CD4-positive, alpha-beta T cell treated with Interleukin-6 at 100 ng/mL for 8 hours (primary cell): ENCODE results near the gene APOL2.
"Not testable (repeated sequence)": the region's sequence is repeated elsewhere in the genome, so short reads cannot be mapped to it uniquely, and the experiment has no call there.

ENCODE experiments used
- DNase-seq: peaks from one replicate; pipeline ENCODE4 v3.0.0-alpha.2; 2020; ENCODE audit warnings: mixed read lengths, low spot score

APOL2 gene, protein sequence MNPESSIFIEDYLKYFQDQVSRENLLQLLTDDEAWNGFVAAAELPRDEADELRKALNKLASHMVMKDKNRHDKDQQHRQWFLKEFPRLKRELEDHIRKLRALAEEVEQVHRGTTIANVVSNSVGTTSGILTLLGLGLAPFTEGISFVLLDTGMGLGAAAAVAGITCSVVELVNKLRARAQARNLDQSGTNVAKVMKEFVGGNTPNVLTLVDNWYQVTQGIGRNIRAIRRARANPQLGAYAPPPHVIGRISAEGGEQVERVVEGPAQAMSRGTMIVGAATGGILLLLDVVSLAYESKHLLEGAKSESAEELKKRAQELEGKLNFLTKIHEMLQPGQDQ

DNA sequence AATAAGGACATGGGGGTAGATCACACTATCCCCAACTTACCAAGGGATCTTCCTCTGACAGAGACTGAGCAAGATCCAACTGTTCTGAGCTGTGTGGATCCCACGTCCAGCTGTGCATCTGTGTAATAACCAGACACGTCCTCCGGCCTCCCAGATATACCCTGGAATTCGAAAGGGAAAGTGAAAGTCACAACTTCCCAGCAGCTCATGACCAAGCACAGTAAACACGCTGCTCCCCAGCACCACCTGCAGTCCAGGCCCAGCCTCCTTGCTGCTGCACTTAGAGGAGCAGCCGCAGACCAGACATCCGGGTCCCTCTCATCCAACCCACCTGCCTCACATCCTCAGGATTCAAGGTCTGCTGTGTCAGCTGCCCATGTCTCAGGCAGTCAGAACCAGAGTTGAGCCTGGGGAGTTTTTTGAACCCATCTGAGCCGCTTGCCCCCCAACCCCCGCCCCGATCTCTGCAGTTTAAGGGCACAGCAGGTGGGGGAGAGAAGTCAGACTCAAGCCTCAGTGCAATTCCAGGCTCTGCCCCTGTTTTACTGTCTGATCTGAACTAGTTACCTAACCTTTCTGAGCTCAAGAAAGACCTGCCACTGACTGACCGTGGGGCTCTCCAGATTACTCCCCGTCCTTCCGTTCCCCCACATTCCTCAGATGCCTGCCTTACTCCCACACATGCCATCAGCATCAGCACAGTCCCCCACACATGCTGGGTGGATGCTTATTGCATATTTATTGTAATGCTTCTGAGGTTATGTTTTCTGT, at the start of gene APOL2:
Gene APOL2 (minus strand): TSS at position 127 of the 771 bp plus-strand sequence. CDS start 6,365 bp downstream, outside the sequence.
- DNase-seq, result peak; percentile 88

DNA sequence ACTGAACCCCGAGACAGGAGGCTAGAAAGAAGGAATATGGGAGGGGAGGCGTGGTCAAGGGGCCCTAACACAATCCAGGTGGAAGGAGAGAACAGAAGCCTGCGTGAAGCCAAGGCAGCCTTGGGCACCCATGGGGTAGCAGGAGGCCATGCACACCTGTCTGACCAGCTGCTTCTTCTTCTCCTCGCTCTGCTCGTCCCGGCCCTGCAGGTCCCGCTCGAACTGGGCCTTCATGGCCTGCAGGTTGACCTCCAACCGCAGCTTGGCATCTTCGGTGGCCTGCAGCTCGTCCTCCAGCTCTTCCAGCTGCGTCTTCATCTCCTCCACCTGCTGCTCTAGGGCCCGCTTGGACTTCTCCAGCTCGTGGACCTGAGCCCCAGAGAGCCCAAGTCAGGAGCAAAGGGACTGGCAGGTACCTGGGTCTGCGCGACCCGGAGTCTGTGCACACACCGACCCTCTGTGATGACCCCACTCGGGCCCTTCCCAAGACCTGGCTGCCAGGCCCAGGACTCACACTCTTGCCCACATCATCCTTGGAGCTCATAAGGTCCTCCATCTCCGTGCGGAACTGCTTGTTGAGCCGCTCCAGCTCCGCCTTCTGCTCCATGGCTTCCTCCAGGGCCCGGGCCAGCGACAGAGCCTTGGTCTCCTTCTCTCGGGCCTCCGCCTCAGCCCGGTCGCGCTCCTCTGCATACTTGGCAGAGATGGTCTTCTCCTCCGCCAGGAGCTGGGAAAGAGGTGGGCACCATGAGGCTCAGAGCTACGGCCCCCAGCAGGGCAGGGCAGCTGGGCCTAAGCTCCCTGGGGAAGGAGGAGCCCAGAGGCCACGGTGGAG, 49.5 kb upstream of the APOL2 start:
- DNase-seq, result no peak

DNA sequence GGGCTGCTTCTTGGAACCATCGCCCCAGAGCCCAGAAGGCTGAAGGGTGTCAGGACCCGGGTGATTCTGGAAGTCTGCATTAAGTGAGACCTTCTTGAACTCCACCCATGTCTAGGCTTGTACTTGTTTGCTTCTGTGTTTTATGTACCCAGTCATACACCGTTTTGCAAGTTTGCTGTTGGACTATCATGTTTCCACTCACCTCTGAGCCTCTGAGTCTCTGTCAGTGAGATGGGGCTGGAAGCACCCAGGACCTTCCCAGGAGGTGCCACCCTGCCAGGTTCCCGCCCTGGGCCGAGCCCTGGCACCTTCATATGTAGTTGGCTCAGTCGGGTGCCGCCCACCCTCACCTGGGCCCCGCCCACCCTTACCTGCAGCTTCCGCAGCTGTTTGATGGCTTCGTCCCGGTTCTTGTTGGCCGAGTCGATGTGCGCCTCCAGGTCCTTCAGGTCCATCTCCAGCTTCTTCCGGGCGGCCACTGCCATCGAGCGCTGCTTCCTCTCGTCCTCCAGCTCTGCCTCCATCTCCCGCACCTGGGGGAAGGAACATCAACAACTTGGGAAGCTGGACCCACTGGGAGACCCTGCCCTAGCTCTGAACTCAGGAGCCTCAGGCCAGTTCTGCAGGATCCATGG, 48.7 kb upstream of the APOL2 start:
- no peak for DNase-seq

DNA sequence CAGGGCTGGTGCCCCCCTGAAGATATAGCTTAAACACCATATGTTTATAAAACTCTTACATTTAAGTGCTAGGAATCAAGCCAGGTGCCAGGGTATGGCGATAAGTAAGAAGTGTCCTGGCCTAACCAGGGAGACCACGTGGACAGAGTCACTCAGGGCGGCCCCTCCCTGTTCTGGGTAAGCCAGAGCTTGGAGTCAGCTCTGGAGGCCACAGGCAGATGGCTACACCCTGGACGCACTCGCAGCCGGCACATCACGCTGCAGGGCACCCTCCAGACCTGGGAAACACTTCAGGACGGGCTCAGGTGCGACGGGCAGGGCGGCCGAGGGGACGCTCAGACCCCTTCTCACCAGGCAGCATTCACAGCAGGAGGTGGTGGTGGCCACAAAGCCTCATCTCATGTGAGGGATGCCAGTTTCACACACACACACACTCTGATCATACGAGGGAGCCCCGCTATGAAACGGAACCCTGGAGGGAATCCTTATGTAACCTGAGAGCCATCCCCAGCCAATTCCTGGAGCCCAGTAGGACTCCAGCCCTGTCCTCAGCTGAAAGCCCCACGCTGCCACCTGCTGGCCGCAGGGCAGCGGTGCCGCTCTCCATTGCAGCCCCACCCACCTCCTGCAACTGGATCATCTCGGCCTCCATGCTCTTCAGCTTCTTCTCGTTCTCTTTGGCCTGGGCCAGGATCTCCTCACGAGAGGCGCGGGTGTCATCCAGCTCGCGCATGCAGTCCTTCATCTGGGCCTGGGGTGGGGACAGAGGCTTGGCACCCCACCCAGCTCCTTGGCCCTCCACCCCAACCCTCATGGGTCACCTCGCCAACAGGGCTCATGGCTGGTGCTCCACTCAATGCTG, 47.0 kb upstream of the APOL2 start:
- peak; percentile 50 for DNase-seq

DNA sequence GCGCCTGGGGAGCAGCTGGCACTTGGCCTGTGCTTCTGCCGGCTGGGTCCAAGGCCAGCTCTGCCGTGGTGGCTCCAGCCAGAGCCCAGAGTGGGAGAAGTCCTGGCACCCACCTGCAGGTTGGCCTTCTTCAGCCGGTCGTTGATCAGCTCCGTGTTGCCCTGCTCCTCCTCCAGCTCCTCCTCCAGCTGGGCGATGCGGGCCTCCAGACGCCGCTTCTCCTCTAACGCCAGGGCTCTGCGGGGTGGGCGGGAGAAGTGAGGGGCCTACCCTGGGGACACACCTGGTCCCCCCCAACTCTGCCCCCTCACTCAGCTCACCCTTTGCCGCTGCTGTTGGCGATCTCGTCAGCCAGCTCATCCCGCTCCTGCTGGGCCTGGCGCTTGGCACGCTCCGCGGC, 46.2 kb upstream of the APOL2 start:
- no peak for DNase-seq

DNA sequence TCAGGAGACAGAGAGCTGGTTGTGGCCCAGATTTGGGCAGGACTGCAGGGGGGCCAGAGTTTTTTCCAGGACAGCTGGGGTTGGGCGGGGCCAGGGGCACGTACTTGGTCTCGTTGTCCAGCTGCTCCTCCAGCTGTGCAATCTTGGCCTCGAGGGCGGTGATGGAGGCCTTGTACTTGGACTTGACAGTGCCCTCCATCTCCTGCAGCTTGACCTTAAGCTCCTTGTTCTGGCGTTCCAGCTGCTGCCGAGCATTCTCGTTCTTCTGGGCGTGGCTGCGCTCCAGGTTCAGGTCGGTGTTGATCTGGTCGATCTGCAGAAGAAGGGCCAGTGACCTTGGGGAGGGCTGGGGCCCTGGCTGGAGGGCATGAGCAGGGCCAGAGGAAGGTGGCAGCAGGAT, 45.7 kb upstream of the APOL2 start:
- DNase-seq, result no peak

DNA sequence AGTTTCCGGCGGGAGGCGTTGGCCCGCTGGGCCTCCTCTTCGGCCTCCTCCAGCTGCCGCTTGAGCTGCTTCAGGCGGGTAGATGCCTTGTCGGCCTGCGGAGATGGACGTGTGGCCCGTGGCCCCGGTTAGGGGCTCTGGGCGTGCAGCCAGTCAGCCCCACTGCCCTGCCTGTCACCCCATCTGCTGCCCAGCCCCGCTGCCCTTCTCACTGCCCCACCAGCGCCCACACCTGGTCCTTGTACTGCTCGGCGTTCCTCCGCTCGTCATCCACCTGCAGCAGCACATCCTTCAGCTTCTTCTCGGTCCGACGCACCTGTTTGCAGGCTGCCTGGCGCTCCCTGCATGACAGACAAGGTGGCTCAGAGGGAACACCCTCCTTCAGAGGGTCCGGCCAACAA, 44.8 kb upstream of the APOL2 start:
- DNase-seq, result no peak

DNA sequence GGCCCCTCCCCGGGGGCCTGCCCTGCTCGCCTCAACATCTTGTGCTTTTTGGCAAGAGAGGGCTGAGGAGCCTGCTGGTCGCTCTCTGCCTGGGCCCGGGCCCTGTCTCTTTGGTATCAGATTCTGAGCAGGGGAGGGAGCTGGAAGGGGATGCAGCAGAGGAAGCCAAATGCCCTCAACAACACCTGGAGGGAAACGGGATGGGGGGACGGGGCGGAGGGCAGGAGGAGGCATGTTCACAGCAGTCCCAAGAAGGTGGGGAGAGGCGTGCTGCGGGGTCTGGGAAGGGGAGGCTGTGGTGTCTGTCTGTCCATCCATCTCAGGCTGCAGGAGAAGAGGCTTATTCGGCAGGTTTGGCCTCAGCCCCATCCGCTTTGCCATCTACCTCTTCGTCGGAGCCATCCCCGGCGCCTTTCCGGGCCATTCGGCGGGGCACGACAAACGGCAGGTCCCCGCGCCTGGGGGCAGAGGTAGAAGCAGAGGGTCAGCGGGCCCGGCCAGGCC, 43.1 kb upstream of the APOL2 start:
- DNase-seq, result no peak

DNA sequence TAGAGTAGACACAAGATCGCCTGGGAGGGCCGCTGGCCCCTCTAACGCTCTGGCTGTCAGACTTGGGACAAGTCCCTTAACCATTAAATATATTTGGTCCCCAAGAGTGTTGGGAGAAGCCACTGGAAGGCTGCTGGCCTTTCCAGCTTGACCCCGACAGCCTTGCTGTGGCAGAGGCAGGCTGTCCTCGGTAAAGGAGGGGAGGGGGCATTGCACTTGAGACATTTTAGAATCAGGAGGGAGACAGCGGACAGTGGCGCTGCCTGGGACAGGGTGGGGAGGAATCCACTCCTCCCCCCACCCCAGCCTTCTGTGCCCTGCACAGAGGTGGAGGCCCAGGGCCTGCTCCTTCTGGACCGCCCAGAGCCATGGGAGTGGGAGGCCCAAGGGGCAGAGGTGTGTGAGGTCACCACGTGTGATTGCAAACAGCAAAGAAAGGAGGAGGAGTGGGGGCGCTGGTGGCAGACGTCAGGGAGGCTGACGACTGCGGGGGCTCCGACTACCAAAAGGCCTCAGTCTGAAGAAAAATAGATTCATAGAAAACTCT, 42.5 kb upstream of the APOL2 start:
- no peak for DNase-seq

DNA sequence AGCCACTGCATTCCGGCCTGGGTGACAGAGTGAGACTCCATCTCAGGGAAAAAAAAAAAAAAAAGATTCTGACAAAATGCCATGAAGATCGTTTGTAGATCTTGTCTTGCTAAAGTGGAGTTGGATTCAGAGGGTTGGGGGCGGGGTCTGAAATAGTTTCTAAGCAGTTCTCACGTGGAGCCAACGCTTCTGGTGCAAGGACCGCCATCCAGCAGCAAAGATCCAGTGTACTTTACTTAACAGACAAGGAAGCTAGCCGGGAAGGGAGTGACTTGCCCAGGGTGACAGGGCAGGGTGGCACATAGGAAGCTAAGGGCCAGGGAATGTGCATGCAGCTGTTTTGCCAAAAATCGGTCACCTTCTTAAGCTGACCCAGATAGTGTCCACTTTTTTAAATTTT, 41.1 kb upstream of the APOL2 start:
- DNase-seq, result no peak

DNA sequence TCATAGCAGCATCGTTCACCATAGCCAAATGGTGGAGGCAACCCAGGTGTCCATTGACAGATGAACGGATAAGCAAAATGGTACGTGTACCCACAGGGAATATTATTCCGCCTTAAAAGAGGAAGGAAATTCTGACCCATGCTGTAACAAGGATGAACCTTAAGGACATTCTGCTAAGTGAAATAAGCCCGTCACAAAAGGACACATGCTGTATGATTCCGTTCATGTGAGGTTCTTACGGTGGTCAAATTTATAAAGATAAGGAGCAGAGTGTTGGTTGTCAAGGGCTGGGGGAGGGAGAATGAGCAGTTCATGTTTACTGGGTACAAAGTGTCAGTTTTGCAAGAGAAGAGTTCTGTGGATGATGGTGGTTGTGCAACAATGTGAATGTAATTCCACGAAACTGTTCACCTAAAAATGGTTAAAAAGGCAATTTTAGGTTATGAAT, 39.9 kb upstream of the APOL2 start:
- DNase-seq, result no peak

DNA sequence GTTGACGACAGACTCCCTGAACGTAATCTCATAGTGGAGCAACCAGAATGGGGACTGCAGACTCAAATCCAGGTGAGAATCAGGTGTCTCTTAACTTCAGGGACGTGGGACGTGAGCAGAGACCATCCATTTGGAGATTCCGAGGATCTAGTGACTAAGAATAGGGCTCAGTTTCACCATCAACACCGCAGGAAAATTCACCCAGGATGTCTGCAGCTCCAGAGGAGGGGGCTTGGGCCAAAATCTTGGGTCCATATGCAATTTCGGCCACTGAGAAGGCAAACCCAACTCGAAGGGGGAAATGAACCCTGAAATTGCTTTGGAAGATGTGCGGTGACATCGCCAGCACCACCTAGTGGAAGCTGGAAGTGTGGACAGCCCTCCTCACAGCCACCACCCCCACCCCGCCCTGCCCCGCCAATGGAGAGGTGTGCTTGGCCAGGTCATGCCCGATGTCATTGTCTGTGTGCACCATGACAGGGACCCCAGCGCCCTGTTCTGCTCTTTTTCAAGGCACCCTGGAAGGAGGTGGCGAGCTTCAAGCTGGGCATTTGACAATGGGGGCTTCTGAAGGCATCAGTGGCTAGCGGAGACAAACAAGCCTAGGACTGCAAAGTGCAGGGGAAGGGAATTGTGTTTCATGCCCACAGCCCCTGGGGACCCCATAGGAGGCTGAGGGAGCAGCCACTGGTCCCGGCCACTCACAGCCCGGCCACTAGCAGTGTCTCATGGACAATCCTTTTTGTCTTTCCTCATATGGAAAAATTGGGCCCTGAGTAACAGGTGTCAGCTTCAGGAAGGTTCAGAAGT, 38.4 kb upstream of the APOL2 start:
- peak; percentile 63 for DNase-seq

DNA sequence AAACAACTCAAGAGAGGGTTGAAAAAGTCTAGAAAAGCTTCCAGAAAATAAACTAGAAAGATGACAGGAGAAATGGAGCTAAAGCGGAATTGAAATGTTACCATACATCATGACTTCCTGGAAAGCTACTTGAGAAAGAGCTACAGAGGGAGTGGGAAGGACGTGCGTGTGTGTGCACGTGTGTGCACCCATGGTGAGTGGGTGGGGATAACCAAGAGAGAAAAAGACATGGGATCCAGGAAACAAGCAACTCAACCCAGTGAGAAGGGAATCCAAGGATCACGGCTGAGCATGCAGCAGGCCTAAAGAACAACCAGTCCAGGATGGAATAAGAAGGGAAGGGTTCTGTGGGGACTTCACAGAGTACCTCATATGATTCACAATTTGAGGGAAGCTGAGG, 35.2 kb upstream of the APOL2 start:
- DNase-seq, result no peak

DNA sequence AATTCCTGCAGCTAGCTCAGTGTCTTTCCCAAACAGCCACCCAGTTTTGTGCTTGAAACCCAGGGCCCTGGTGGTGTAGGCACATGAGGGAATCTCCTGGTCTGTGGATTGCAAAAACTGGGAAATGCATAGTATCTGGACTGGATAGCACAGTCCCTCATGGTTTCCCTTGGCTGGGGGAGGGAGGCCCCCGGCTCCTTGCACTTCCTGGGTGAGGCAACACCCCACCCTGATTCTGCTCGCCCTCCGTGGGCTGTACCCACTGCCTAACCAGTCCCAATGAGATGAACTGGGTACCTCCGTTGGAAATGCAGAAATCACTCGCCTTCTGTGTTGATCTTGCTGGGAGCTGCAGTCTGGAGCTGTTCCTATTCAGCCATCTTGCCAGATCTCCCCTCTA, 32.6 kb upstream of the APOL2 start:
- DNase-seq, result not testable (repeated sequence)

DNA sequence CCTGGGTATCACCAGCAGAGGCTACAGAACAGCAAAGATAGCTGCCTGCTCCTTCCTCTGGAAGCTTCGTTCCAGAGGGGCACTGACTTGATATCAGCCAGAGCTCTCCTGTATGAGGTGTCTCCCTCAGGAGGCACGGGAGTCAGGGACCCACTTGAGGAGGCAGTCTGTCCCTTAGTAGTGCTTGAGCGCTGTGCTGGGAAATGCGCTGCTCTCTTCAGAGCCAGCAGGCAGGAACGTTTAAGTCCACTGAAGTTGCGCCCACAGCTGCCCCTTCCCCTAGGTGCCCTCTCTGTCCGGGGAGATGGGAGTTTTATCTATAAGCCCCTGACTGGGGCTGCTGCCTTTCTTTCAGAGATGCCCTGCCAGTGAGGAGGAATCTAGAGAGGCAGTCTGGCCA, 31.9 kb upstream of the APOL2 start:
- DNase-seq, result not testable (repeated sequence)

DNA sequence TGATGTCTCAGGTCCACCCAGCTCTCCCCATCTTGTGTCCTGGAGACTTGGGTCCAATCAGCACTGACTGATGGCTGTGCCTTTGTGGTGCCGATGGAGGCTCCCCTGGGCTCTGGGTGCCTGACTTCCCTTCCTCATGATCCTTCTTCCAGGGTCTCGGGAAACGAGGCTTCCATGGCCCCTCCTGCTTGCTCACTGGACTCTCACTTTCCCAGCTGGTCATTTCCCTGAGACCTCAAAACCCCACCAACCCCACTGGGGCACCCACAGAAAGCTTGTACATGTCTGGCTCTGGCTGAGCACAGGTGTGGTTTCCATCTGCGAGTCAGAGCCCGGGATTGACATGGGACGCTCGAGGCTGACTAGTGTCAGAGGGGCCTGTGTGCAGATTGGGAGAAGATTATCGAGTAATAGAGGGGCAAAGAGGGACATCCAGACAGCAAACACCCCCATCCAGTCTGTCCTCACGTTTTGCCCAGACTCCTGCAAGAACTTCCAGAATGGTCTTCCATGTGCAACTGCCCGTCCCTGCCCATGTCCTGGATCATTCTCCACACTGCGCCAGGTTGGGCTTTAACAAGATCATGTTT, 28.7 kb upstream of the APOL2 start:
- no peak for DNase-seq

DNA sequence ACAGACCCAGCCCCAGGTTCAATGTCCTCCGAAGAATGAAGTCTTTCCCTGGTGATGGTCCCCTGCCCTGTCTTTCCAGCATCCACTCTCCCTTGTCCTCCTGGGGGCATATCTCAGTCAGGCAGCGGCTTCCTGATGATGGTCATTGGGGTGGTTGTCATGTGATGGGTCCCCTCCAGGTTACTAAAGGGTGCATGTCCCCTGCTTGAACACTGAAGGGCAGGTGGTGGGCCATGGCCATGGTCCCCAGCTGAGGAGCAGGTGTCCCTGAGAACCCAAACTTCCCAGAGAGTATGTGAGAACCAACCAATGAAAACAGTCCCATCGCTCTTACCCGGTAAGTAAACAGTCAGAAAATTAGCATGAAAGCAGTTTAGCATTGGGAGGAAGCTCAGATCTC, 27.7 kb upstream of the APOL2 start:
- no peak for DNase-seq

DNA sequence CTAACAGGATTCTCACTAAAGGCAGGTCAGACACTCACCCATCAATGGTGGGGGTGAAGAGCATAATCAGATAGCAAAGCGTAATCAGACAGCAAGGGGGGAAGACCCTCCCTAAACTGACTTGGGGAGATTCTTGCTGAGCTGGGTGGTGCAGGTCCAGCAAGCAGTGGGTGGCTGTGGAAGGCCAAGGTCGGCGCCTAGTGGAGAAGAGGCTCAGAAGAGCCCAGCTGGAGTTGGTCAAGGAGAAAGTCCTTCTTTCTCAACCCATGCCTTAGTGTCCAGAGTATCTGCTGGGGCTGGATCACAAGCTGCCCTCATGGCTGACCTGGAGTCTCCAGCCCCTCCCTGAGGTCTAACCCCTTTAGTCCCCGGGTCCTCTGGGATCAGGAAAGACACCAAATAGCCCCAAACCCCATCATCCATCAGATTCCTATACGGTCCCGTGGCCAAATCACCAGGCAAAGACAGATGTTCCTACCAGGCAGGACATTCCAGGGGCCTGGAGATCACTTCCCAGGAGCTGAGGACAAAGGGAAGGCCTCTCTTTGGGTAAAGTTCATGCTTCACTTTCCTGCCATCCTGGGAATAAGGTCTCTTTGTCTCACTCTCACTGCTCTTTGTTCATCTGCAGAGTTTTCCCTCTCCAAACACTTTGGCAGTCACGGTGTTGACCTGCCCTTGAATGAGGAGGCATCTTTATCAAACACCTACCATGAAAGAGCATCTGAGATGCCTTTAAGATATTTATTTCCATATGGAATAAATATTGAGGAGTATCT, 24.7 kb upstream of the APOL2 start:
- not testable (repeated sequence) for DNase-seq
